Measurements from ENCODE around the gene LIN9.

LIN9 gene

DNA sequence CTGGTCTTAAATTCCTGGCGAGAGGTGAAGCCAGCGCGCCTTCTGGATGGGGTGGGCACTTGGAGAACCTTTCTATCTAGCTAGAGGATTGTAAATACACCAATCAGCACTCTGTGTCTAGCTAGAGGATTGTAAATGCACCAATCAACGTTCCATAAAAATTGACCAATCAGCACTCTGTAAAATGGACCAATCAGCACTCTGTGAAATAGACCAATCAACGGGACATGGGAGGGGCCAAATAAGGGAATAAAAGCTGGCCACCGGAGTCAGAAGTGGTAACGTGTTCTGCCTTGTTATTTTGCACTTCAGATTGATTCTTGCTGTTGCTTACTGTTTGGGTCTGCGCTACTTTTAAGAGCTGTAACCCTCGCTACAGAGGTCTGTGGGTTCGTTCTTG lies 12.0 kb upstream of the LIN9 start:
- no peak overlapping the region for H3K27ac ChIP-seq (ENCODE audit: low read length)

DNA sequence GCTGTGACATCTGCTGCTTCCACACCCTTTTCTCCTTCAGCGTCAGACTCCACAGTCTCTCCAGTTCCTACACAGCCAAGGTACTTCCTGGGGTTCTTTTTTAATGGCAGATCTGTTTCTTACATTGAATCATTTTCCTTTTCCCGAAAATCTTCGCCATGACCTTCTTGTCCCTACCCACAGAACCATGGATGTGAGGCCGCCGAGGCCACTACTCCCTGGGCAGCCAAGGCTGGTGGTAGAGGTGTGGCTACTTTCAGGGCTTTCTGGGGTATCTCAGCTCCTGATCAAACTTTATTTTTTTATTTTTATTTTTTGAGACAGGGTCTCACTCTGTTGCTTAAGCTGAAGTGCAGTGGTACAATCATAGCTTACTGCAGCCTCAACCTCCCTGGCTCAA lies 9.5 kb upstream of the LIN9 start:
- H3K4me2 ChIP-seq (ENCODE audit: low read length) = no peak overlapping the region
- H3K79me2 ChIP-seq (ENCODE audit: low read length) = no peaks in the 10 kb centered on the region
- H3K27me3 ChIP-seq (ENCODE audit: low read depth, low read length) = peaks cover 16% of the 10 kb centered on the region
- TF ChIP-seq EZH2phosphoT487 (IDR thresholded peaks at IDR 0.05; ENCODE audit: low read depth) = no peak
- TF ChIP-seq, protein P1, sequence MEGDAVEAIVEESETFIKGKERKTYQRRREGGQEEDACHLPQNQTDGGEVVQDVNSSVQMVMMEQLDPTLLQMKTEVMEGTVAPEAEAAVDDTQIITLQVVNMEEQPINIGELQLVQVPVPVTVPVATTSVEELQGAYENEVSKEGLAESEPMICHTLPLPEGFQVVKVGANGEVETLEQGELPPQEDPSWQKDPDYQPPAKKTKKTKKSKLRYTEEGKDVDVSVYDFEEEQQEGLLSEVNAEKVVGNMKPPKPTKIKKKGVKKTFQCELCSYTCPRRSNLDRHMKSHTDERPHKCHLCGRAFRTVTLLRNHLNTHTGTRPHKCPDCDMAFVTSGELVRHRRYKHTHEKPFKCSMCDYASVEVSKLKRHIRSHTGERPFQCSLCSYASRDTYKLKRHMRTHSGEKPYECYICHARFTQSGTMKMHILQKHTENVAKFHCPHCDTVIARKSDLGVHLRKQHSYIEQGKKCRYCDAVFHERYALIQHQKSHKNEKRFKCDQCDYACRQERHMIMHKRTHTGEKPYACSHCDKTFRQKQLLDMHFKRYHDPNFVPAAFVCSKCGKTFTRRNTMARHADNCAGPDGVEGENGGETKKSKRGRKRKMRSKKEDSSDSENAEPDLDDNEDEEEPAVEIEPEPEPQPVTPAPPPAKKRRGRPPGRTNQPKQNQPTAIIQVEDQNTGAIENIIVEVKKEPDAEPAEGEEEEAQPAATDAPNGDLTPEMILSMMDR (IDR thresholded peaks at IDR 0.05; ENCODE audit: low read depth, low read length) = no peak
- H3K4me1 ChIP-seq (ENCODE audit: low read length) = no peaks in the 10 kb centered on the region
- no peak overlapping the region for H2AFZ ChIP-seq (ENCODE audit: low read depth, low read length)
- H3K4me3 ChIP-seq (ENCODE audit: low read length) = no peak overlapping the region
- H3K27ac ChIP-seq (ENCODE audit: low read length) = no peak overlapping the region
- H3K36me3 ChIP-seq (replicated peaks; ENCODE audit: low read depth, low read length) = no peaks in the 10 kb centered on the region
- H4K20me1 ChIP-seq (ENCODE audit: insufficient read depth, low read length) = no peaks in the 10 kb centered on the region
- H3K9ac ChIP-seq (ENCODE audit: low read length) = no peak overlapping the region
- no peaks in the 10 kb centered on the region for H3K9me3 ChIP-seq (ENCODE audit: insufficient read depth, low read length)

More for the DNA sequence above, 12.0 kb upstream of the LIN9 start:
- no peak for TF ChIP-seq EZH2phosphoT487 (IDR thresholded peaks at IDR 0.05; ENCODE audit: low read depth)
- TF ChIP-seq, protein P1 (IDR thresholded peaks at IDR 0.05; ENCODE audit: low read depth, low read length) = no peak
- no peak overlapping the region for H2AFZ ChIP-seq (ENCODE audit: low read depth, low read length)
- no peaks in the 10 kb centered on the region for H3K79me2 ChIP-seq (ENCODE audit: low read length)
- no peaks in the 10 kb centered on the region for H3K9me3 ChIP-seq (ENCODE audit: insufficient read depth, low read length)
- no peaks in the 10 kb centered on the region for H3K36me3 ChIP-seq (replicated peaks; ENCODE audit: low read depth, low read length)
- no peaks in the 10 kb centered on the region for H4K20me1 ChIP-seq (ENCODE audit: insufficient read depth, low read length)
- peaks cover 5% of the 10 kb centered on the region; the same call in 1 of the 2 replicates for H3K27me3 ChIP-seq (ENCODE audit: low read depth, low read length)
- H3K4me2 ChIP-seq (ENCODE audit: low read length) = no peak overlapping the region
- H3K4me1 ChIP-seq (ENCODE audit: low read length) = no peaks in the 10 kb centered on the region
- no peak overlapping the region for H3K4me3 ChIP-seq (ENCODE audit: low read length)
- H3K9ac ChIP-seq (ENCODE audit: low read length) = no peak overlapping the region

DNA sequence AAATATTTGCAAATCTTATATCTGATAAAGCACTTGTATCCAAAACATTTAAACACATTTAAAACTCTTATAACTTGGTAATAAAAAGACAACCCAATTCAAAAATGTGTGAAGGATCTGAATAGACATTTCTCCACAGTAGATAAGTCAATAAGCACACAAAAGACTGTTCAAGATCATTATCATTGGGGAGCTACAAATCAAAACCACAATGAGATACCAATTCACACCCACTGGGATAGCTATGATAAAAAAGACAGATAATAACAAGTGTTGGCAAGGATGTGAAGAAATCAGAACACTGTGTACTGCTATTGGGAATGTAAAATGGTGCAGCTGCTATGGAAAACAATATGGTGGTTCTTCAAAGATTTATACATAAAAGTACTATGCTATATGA lies 5.1 kb upstream of the LIN9 start:
- Histone ChIP-seq H3K4me2 (ENCODE audit: low read length) (no peak overlapping the region), H3K9ac (ENCODE audit: low read length) (no peak overlapping the region), H3K36me3 (replicated peaks; ENCODE audit: low read depth, low read length) (no peaks in the 10 kb centered on the region), H3K9me3 (ENCODE audit: insufficient read depth, low read length) (no peaks in the 10 kb centered on the region), H2AFZ (ENCODE audit: low read depth, low read length) (no peak overlapping the region), H3K4me3 (ENCODE audit: low read length) (no peak overlapping the region), H3K79me2 (ENCODE audit: low read length) (no peaks in the 10 kb centered on the region), H3K4me1 (ENCODE audit: low read length) (peaks cover 9% of the 10 kb centered on the region), H4K20me1 (ENCODE audit: insufficient read depth, low read length) (no peaks in the 10 kb centered on the region), H3K27ac (ENCODE audit: low read length) (no peak overlapping the region), H3K27me3 (ENCODE audit: low read depth, low read length) (peaks cover 16% of the 10 kb centered on the region)
- TF ChIP-seq EZH2phosphoT487 (IDR thresholded peaks at IDR 0.05; ENCODE audit: low read depth) = no peak
- TF ChIP-seq, protein P1 (IDR thresholded peaks at IDR 0.05; ENCODE audit: low read depth, low read length) = no peak

DNA sequence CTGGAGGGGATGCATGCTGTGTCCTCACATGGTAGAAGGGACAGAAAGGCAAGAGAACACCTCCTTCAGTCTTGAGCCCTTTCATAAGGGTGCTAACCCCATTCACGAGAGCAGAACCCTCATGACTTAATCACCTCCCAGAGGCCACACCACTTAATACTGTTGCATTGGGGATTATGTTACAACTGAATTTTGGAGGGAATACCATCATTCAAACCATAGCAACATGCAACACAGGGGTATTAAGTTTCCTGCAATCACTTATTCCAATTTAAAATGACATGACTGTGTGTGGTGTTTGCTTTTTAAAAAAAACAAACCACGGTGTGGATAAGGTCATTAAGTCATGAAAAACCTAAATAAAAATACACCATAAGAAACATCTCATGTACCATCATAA lies 3.1 kb upstream of the LIN9 start:
- Histone ChIP-seq H3K79me2 (ENCODE audit: low read length) (peaks cover 19% of the 10 kb centered on the region), H3K9ac (ENCODE audit: low read length) (no peak overlapping the region), H3K4me2 (ENCODE audit: low read length) (no peak overlapping the region), H3K9me3 (ENCODE audit: insufficient read depth, low read length) (no peaks in the 10 kb centered on the region), H3K27ac (ENCODE audit: low read length) (no peak overlapping the region), H3K4me1 (ENCODE audit: low read length) (peaks cover 16% of the 10 kb centered on the region), H3K27me3 (ENCODE audit: low read depth, low read length) (peaks cover 13% of the 10 kb centered on the region), H4K20me1 (ENCODE audit: insufficient read depth, low read length) (no peaks in the 10 kb centered on the region), H2AFZ (ENCODE audit: low read depth, low read length) (no peak overlapping the region), H3K4me3 (ENCODE audit: low read length) (no peak overlapping the region), H3K36me3 (replicated peaks; ENCODE audit: low read depth, low read length) (no peaks in the 10 kb centered on the region)
- TF ChIP-seq, protein P1 (IDR thresholded peaks at IDR 0.05; ENCODE audit: low read depth, low read length) = no peak
- no peak for TF ChIP-seq EZH2phosphoT487 (IDR thresholded peaks at IDR 0.05; ENCODE audit: low read depth)
